SHP77 (cell line): Measurements from ENCODE around the gene CACNA2D3.

ENCODE experiments used
- DNase-seq, 2 experiments: peaks; one replicate each; lab custom pipeline; 2025; lab: John Stamatoyannopoulos, UW

CACNA2D3 gene

DNA sequence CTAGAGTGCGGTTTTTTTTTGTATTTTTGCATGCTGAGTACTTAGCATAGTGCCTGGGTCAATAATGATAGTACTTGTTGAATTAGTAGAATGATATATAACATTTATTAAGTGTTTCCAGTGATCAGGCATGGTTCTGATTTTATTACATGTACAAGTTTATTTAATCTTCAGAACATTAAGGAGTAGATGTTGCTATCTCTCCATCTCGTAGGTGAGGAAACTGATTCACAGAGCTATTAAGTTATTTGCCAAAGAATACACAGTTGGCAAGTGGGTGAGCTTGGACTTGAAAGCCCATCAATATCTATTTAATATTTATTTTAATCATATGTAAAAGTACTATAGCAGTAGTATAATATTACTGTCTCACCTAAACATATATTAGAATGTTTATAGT, 219.5 kb downstream of the CACNA2D3 start:
- no peak for DNase-seq

DNA sequence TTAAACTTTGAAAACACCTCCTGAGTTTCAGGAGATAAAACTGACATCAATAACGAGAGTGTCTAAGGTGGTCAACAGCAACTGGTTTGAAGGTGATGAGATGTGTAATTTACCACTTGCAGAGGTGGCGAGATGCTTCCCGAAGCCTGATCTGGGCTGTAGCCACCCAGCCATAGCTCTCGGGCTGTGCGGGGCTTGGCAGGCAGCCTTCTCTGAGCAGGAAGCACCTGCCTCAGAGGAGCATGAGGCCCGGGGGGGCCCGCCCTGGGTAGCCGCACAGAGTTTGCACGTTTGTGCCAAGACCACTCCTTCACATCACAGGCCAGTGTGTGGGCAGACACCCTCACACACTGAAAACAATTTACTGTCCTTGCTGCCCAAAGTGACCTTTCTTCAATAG, 220.3 kb downstream of the CACNA2D3 start:
- peak; percentile 46 to 62 for DNase-seq

DNA sequence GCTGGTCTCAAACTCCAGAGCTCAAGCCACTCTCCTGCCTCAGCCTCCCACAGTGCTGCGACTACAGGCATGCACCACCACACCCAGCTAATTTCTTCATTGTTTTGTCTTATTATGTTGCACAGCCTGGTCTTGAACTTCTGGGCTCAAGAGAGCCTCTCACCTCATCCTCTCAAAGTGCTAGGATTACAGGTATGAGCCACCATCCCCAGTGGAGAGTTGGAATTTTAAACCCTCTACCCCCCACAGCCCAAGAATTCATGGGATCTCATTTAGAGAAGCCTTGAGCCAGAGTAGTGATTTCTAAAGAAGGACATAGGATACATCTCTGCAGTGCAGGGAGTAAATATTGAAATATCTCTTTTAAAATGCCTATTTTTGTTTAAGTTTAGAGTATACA, 221.1 kb downstream of the CACNA2D3 start:
- no peak for DNase-seq

DNA sequence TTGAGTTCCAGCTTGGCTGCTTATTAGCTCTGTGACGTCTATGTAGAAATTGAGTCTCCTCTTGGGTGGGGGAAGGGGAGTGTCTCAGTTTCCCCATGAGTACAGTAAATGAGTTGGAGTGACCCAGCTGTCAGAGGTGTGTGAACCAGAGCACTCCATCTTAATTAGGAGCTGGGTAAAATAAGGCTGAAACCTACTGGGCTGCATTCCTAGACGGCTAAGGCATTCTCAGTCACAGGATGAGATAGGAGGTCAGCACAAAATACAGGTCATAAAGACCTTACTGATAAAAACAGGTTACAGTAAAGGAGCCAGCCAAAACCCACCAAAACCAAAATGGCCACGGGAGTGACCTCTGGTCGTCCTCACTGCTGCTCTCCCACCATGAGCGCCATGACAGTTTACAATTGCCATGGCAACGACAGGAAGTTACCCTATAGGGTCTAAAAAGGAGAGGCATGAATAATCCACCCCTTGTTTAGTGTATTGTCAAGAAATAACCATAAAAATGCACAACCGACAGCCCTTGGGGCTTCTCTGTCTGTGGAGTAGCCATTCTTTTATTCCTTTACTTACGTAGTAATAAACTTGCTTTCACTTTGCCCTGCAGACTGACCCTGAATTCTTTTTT, 222.4 kb downstream of the CACNA2D3 start:
- DNase-seq: no peak

DNA sequence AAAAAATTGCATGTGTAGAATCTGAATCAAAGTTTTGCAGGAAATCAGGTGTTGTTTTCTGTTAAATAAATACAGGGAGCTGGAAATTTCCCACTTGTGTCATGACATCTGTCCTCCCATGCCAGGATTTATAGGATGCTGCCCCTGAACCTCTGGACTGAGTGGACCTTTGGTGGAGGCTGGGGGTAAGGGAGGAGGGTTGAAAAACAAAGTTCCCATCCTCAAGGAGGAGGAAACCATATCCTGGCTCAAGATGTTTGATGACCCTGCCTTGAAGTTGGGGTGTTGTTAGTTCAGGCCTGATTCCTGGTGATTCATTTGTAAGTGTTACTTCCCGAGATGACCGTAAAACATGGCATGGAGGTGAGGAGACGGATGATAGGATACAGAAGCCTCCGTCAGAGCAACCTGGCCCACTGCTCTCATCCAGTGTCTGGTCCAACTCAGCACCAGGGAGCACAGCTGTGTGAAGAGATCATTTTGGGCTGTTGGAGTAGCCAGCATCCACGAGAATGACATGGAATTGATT, 223.6 kb downstream of the CACNA2D3 start:
- DNase-seq: no peak

DNA sequence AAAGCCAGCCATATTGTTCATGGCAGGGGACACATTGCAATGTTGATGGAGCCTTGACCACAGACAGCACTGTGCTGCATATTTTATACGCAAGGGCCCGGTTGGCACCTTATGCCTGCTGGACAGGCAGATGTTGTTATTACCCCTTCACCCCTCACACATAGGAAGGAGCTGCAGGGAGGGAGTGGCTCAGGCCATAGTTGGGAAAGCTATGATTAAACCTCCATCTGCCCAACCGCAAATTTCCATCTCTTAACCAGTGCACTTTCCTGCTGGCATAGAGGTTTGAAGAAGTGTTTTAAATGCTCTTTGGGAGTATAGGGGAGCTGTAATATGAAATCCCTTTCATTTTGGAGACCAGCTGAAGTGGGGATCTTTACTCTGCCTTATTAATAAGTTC, 224.7 kb downstream of the CACNA2D3 start:
- no peak for DNase-seq

DNA sequence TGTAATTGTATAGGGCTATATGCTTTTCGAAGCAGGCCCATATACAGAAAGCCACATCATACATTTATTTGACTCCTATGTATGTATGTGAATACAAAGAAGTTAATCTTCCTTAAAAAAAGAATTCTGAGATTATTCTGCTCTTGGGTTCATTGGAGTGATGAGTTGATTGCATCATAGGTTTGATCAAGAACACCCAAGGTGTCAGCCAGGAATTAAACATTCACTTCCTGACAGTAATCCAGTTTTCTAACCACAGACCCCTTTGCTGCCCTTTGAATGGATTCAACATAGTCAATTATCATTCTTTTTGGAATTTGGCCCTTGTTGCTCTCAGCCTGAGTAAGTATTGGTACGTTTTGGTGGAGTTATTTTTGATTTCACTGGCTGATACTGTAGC, 225.6 kb downstream of the CACNA2D3 start:
- no peak for DNase-seq

DNA sequence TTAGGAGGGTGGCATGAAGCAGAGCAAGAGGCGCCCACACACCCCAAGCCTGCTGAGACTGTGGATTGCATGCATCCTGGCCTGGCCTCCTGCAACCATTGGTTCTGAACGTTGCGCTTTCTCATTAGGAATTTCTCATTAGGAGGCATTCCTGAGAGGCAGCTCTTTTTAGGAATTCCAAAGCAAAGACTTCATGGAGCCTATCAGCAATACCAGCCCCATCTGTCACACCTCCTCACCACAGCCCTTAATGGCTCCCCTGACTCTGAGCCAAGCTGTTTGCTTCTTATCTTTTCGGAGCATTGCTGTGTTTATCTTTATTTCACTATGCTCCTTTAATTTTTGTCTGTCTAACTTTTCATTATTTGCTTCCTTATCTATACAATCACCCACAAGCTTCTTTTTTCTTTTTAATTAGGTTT, 226.9 kb downstream of the CACNA2D3 start:
- DNase-seq: no peak

DNA sequence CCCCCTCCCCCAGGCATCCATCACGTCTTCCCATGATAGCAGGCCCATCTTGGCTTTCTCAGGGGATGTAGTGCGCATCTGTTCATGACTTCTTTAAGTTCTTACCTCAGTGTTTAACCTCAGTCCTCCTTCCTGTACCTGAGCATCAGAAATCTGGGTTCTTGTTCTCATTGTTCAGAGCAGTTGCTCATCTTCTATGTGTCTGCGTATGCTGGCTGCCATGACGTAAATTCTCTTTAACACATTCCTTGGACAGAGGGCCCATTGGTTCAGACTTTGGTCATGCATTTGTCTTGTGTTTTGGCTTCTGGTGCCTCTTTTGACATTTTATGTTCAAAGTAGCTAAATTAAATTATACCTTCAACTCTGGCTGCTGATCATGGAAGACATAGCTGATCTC, 227.3 kb downstream of the CACNA2D3 start:
- no peak for DNase-seq

DNA sequence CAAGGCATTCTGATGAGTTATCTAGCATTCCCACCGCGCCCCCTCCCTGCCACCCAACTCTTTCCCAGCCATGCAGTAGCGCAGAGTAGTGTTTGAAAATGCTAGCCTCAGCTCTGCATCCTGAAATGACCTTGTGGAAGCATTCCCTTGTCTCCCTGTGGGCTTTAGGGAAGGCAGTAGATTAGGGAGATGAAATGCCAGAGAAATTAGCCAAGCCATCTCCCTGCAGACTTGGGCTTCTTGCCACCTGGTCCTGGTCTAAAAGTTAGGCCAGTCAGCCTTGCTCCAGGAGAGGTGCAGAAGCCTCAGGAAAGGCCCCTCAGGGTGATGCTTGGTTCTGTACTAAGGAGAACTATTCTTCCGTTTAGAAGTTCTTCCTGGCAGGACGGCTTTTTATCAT, 231.2 kb downstream of the CACNA2D3 start:
- DNase-seq: no peak

DNA sequence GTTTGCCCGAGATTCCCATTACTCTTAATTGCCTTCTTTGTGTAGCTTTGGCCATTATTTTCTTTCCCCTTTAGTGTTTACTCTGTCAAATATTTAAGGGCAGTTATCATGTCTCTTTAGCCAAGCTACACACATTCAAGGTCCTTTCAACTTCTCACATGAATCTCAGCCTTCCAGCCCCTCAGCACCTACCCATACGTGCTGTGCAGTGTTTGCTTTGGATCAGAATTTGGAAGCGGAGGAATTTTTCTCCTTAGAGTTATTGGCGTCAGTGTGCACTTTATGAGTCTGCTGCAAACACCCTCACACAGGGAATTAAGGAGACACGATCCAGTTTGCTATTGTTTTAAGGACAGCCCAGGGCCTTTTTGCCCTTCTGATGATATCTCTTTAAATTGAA, 231.6 kb downstream of the CACNA2D3 start:
- no peak for DNase-seq

DNA sequence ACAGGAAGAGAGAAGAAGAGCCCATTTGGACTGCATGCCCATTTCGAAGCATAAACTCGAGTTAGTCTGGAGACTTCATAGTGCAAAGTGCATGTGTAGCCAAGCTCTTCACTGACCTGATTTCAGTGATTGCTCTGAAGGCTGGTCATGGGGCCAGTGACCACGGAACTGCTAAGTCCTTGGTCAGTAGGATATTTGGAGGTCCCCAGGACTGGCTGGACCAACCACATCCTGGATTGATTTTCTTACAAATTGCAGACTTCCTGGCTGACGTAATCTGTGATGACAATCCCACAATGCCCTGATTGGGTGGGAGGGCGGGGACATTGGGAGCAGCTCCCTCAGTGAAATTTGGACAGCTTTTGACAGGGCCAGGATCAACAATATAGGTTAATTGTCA, 233.4 kb downstream of the CACNA2D3 start:
- no peak for DNase-seq

DNA sequence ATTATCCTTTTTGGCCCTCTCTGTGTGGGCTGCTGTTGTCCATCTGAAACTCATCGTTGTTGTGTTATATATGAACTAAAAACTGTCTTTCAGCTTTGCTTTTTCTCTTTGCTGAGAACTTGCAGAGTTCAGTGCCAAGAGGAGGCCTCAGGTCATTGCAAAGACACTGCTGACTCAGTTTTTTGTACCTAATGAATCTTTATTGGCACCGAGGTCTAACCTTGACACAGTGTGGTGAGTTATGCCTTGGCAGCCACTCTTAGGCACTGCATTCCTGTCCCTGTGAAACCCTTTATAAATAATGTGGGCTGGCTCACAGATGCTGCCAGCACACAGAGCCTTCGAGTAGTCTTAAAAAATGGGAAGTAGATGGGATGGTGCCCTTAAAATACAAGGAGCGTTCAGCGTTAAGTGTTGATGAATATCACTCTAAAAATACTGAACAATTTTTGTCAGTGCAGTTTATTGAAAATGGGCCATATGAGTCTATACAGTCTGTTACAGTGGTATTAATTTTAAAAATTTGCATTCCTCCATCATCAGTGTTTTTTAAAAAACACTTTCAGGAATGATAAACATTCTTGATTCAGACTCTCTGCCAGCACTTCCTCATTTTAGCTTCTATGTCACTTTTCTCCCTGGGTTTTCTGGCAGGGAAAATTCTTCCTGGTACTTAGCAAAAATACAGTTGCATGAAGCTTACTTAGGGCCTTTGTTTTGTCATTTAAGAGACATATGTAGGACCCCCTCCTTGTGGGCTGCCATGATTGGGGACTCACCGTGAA, 234.1 kb downstream of the CACNA2D3 start:
- DNase-seq: no peak

DNA sequence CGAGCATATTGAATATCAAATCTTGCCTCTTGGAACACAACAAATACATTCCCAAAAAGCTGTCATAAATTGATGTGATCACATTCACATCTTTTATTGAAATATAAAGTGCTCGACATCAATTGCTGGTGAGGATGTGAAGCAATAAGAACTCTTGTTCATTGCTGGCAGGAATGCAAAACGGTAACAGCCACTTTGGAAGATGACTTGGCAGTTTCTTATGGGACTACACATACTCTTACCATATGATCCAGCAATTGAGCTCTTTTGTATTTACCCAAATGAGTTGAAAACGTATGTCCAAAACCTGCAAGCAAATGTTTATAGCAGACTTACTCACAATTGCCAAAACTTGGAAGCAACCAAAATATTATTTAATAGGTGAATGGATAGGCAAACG, 234.9 kb downstream of the CACNA2D3 start:
- no peak for DNase-seq

DNA sequence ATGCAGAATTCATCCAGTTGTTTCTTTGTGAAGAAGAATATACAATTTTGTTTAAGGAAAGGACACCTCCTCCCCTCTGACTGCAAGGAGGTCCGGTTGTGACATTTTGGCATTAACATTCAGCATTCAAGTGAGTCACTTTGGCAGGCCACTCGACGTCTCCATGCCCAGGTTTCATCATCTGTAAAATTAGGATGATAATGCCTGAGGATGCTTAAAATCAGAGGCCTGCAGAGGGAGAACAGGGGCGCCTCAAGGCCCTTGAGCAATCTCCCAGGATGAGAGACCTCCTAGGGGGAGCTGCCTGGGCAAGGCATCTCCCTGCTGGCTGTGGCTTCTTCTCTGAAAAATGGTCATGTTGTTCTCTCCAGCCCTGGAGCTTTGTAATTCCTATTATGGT, 236.0 kb downstream of the CACNA2D3 start:
- no peak for DNase-seq

DNA sequence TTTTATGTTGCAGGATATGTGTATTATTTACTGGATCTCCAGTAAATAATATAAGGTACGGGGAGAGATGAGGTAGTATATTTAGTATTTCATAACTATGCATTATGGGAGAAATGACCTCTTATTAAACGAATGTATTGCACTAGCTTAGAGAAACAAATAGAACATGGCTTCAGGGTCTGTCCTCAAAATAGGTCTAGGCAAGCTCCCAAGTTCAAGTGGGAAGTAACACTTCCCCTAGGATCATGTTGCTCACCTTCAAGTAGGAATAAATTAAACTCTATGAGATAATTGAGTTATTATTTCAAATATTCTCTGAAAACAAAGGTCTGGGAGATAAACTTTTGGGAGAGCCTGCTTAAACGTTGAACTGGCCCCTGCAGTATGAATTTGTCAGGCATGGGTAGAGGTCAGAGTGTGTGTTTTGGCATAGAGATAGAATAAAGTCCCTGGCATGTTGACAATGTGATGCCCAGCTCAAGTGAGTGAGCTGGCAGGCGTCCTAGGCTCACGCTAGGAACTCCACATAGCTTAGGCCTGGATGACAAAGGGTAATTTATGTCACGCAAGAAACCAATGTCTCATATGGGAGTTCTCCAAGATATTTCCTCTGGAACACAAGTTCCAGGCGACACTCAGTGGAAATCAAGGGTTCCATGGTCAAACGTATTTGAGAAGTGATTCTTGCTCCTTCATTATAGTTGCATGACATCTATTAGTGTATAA, 236.8 kb downstream of the CACNA2D3 start:
- peak; percentile 23 to 33 for DNase-seq

DNA sequence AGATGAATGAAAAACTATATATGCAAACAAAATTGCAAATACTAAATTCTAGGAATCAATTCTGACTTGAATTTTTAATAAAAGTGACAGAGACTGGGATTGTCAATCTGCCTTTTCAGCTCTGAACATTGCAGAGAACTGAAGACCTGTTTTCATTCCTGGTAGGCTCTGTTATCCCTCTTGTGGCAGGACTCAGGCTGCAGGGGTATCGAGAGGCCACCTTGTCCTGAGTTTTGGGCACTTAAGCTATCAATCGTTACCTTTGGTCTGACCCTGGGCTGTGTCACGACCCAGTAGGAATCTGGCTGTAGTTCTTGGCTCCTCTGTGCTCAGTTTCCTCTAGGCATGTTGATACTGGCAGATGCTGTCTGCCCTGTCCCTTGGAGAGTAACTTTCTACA, 238.0 kb downstream of the CACNA2D3 start:
- no peak for DNase-seq

DNA sequence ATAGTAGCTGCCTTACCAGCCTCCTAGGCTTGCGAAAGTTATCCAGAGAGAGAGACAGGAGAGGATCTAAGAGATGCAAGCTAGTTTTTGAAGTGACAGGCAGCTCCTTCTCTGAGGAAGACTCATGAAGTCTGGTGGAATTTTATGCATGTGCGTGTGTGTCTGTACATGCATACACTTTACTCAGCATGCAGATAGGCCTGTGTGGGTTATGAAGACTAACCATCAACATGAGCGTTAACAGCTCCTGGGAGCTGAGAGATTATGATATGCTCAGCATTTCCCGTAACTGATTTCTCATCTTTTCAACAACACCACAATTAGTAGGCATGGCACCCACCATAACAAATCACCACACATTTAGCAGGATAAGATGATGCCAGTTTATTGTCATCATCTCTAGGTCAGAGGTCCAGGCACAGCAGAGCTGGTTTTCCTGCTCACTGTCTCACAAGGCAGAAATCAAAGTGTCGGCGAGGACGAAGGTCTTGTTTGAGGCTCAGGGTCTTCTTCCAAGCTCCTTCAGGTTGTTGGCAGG, 239.5 kb downstream of the CACNA2D3 start:
- no peak for DNase-seq

DNA sequence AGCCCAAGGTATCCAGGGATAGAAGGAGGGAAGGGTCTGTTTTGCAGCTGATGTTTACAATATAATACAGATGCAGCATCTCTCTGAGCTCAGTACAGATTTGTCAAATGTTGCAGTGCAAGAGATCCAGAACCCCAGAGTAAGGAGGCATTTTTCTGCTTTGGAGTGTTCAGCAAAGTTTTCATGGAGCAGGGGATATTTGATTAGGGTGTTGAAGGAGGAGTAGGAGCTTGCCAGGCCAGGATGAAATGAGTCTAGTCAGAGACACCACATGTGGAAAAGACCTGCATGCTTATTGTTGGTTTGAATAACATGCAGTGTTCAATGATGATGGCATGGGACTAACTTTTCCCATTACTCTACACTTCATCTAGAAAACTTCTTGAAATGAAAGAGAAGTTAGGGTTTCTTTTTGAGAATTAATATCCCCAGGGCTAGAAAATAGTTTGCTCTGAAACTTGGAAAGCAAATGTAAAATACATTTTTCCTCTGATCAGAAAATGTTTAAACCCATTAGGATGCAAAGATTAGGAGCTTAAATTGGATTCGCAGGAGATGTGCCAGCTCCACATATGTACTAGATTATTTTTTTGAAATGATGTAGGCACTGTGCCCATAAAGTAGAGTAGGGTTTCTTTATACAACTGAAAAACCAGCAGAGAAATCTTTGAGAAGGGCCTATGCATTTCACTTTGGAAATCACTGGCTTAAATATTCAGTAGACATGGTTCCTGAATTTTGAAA, 243.8 kb downstream of the CACNA2D3 start:
- no peak for DNase-seq

DNA sequence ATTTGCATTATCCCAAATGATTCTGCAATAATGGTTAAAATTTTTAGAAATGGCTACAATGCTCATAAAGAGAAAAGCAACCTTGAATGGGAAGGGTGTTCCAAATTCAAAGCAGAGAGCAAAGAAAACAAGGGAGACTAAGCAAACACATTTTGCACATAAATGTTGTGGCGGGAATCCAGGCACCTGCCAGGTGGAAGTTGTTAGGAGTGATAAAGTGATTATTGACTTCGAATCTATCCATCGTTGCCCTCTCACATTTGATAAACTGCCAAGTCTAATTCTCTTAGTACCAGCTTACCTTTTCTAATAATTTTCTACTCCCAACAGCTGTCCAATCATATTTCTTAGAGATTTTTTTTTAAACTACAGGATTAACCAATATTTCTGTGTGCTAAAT, 244.5 kb downstream of the CACNA2D3 start:
- peak in 1 of 2 experiments; percentile 25 for DNase-seq

DNA sequence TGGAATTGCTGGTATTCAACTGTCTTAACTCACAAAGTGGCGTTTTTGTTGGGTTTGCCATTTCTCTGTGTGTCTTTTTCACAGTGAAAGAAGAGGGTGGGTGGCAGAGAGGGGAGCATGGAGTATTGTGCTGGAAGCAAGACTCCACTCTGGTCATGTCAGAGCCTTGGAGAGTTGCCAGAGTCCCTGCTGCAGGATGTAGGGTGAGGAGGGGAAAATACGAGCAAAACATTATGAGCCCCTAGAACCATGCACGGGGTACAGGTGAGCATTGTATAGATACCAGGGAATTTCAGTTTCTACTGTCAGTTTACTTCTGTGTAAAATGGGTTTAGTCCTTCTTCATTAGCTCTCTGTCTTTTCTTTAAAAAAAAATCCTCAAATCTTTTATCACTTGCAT, 249.9 kb downstream of the CACNA2D3 start:
- no peak for DNase-seq
